A673 (cell line): Measurements from ENCODE around the gene CCDC9B.

Experiments used
- CTCF ChIP-seq: fragments of 300-800, 200-600 bp; sonication (generic); conservative IDR thresholded peaks from 2 replicates; pipeline ENCODE4 v1.5.1; 2017; ENCODE audit warnings: low read depth, mild to moderate bottlenecking, antibody characterized with exemption, low read length, moderate library complexity, mixed read lengths
- EZH2 ChIP-seq: fragments of 200-600 bp; sonication (generic); IDR thresholded peaks from 2 replicates; pipeline ENCODE4 v1.6.1; 2017; ENCODE audit warnings: borderline replicate concordance, low read depth, mild to moderate bottlenecking, mixed read lengths, antibody characterized with exemption, low read length; ENCODE audit not compliant: poor library complexity, severe bottlenecking

- TF ChIP-seq CTCF (no peak), EZH2 (no peak)
Observed at GRCh38 chr15:40389824-40390595, 49.3 kb upstream of the CCDC9B start.
